Endothelial cell (in vitro differentiated cells): ENCODE data around the gene APBA3. TPM values are rescaled to one million over a fixed set of nuclear protein-coding genes. Genes with fewer than 3 reads are reported as not detected.
"Not testable (repeated sequence)": the region's sequence is repeated elsewhere in the genome, so short reads cannot be mapped to it uniquely, and the experiment has no call there.

Experiments
- DNase-seq: peaks from one replicate; pipeline ENCODE4 v3.0.0; 2021; ENCODE audit warnings: low spot score
- H3K27ac Mint-ChIP-seq: one replicate; pipeline ENCODE4 v1.8.0; 2021; ENCODE audit warnings: mixed read lengths, inconsistent platforms; ENCODE audit not compliant: unreplicated experiment
- H3K27me3 Mint-ChIP-seq: one replicate; pipeline ENCODE4 v1.8.0; 2021; ENCODE audit warnings: mild to moderate bottlenecking, moderate library complexity, mixed read lengths, inconsistent platforms; ENCODE audit not compliant: unreplicated experiment
- H3K36me3 Mint-ChIP-seq: one replicate; pipeline ENCODE4 v1.8.0; 2021; ENCODE audit warnings: mild to moderate bottlenecking, low read depth, mixed read lengths, inconsistent platforms; ENCODE audit not compliant: unreplicated experiment
- H3K4me1 Mint-ChIP-seq: one replicate; pipeline ENCODE4 v1.8.0; 2021; ENCODE audit warnings: mild to moderate bottlenecking, mixed read lengths, inconsistent platforms; ENCODE audit not compliant: unreplicated experiment
- H3K4me3 Mint-ChIP-seq: one replicate; pipeline ENCODE4 v1.8.0; 2021; ENCODE audit warnings: mild to moderate bottlenecking, mixed read lengths, inconsistent platforms; ENCODE audit not compliant: unreplicated experiment
- H3K9me3 Mint-ChIP-seq: one replicate; pipeline ENCODE4 v1.8.0; 2021; ENCODE audit warnings: mixed read lengths, inconsistent platforms; ENCODE audit not compliant: unreplicated experiment
- CTCF ChIP-seq: fragments of 200-600 bp; sonication (generic); IDR thresholded peaks from one replicate; pipeline ENCODE4 v1.5.0; 2021; ENCODE audit warnings: antibody characterized with exemption; ENCODE audit not compliant: unreplicated experiment
- total RNA-seq: library from RNA; stranded (reverse); fragmentation: NEBNext Ultra II Directional; extraction: Animal tissue kit (Norgen Biotek cat#: 25700); gene quantifications from one replicate; pipeline ENCODE4 v1.2.1, GENCODE V29; 2021; ENCODE audit not compliant: unreplicated experiment

Gene APBA3
- total RNA-seq, 1 donor from 2014 or later: 23.8 TPM

GRCh38 chr19:3759482-3760254, 1.8 kb downstream of the APBA3 start:
- no peaks in the 10 kb centered on the region for H3K9me3 Mint-ChIP-seq
- DNase-seq: no peak
- no peak overlapping the region for H3K4me3 Mint-ChIP-seq
- TF ChIP-seq CTCF: no peak
- peaks cover 8% of the 10 kb centered on the region for H3K4me1 Mint-ChIP-seq
- peaks cover 8% of the 10 kb centered on the region for H3K36me3 Mint-ChIP-seq
- H3K27me3 Mint-ChIP-seq: no peaks in the 10 kb centered on the region
- H3K27ac Mint-ChIP-seq: no peak overlapping the region

DNA sequence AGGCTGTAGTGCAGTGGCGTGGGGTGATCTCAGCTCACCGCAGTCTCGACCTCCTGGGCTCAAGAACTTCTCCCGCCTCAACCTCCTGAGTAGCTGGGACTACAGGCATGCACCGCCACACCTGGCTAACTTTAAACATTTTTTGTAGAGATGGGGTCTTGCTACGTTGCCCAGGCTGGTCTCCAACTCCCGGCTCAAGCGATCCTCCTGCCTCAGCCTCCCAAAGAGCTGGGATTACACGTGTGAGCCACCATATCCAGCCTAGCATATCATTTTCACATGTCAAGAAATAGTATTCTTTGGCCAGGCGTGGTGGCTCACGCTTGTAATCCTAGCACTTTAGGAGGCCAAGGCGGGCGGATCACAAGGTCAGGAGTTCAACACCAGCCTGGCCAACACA, 3.2 kb downstream of the APBA3 start:
- H3K27ac Mint-ChIP-seq, H3K9me3 Mint-ChIP-seq, H3K27me3 Mint-ChIP-seq, DNase-seq, H3K4me3 Mint-ChIP-seq, H3K4me1 Mint-ChIP-seq: not testable (repeated sequence)
- H3K36me3 Mint-ChIP-seq: peaks cover 11% of the 10 kb centered on the region

DNA sequence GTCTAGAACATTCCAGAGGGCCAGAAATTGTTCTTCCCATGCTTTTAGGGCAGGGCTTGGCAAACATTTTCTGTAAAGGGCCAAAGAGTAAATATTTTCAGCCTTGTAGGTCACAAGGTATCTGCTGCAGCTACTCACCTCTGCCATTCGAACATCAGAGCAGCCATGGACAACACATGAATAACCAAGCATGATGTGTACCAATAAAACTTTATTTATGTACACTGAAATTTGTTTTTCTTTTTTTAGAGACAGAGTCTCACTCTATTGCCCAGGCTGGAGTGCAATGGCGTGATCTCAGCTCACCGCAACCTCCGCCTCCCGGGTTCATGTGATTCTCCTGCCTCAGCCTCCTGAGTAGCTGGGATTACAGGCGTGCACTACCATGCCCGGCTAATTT, 3.8 kb downstream of the APBA3 start:
- peaks cover 11% of the 10 kb centered on the region for H3K36me3 Mint-ChIP-seq
- not testable (repeated sequence) for H3K9me3 Mint-ChIP-seq, H3K4me1 Mint-ChIP-seq, H3K27ac Mint-ChIP-seq, DNase-seq, H3K27me3 Mint-ChIP-seq, H3K4me3 Mint-ChIP-seq

DNA sequence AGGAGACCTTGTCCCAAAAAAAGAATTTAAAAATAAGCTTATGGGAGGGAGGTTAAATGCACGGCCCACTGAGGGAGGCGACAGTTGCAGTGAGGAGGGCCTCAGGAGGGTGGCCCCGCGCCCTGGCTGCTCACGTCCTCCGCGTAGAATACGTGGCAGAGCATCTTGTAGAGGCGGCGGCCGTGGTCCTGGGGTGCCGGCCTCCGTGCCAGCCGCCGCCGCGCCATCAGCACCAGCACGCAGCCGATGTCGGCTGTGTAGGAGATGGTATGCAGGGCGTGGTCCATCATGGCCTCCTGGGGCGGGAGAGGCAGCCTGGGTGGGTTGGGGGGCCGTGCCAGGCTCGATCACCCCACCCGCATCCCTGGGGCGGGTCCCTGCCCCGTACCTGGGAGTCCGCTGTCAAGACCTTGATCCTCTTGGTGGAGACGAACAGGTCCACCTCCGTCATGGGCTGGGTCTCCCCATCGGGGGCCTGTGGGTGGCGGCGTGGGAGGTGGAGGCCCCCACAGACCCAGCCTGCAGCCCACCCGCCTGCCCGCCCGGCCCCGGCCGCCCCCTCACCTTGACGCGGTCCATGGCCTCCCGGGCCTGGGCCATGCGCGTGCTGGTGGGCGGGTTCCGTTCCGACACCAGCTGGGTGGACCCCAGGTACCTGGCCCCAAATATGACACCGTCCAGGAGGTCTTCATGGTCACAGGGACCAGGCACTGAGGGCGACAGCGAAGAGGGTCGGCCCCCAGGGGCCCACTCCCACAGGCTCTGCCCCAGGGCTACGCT, 7.7 kb downstream of the APBA3 start:
- H3K4me3 Mint-ChIP-seq: no peak overlapping the region
- H3K36me3 Mint-ChIP-seq: peaks cover 7% of the 10 kb centered on the region
- H3K27me3 Mint-ChIP-seq: no peaks in the 10 kb centered on the region
- no peak for TF ChIP-seq CTCF
- DNase-seq: no peak
- no peaks in the 10 kb centered on the region for H3K9me3 Mint-ChIP-seq
- H3K27ac Mint-ChIP-seq: no peak overlapping the region
- no peaks in the 10 kb centered on the region for H3K4me1 Mint-ChIP-seq

DNA sequence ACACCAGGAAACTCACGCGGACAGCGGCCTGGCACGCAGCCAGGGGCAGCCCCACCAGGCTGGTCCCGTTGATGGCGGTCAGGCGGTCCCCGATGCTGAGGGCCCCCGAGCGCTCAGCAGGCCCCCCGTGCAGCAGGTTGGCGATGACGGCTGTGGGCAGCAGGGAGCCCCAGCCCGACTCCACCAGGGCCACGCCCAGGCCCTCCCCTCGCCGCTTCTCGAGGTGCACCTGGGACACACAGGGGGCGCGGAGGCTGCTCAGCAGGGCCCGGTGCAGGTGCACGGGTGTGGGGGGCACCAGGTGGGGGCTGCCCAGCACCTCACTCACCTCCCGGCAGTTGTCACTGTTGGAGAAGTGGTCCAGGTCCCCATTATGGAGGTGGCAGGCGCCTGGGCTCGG, 9.0 kb downstream of the APBA3 start:
- TF ChIP-seq CTCF: no peak
- Mint-ChIP-seq H3K9me3 (no peaks in the 10 kb centered on the region), H3K4me1 (no peaks in the 10 kb centered on the region), H3K27me3 (no peaks in the 10 kb centered on the region), H3K36me3 (peaks cover 7% of the 10 kb centered on the region), H3K4me3 (no peak overlapping the region), H3K27ac (no peak overlapping the region)
- DNase-seq: no peak

- Mint-ChIP-seq H3K4me1 (no peaks in the 10 kb centered on the region), H3K9me3 (no peaks in the 10 kb centered on the region), H3K27ac (no peak overlapping the region), H3K4me3 (no peak overlapping the region), H3K36me3 (peaks cover 7% of the 10 kb centered on the region), H3K27me3 (no peaks in the 10 kb centered on the region)
- no peak for TF ChIP-seq CTCF
- DNase-seq: no peak
Measured at GRCh38 chr19:3751236-3751635, 10.3 kb downstream of the APBA3 start.
